ENCODE data around the gene GKAP1. TPM values are rescaled to one million over a fixed set of nuclear protein-coding genes. Genes with fewer than 3 reads are reported as not detected.

GKAP1 gene
- total and polyA plus RNA-seq, 2 experiments from 2014 or later, result 5.0 to 5.7 TPM

- Histone ChIP-seq H2AFZ (no peak overlapping the region), H3K9me2 (replicated peaks; ENCODE audit: insufficient read depth) (no peaks in the 10 kb centered on the region), H3K79me2 (no peaks in the 10 kb centered on the region), H4K20me1 (ENCODE audit: insufficient read depth, poor library complexity, severe bottlenecking) (no peaks in the 10 kb centered on the region), H3K27ac (no peak overlapping the region), H3K4me3 (no peak overlapping the region), H3K27me3 (no peaks in the 10 kb centered on the region), H3K4me1 (ENCODE audit: insufficient read depth) (no peaks in the 10 kb centered on the region), H3K9me3 (ENCODE audit: low read depth) (no peaks in the 10 kb centered on the region), H3K36me3 (replicated peaks; ENCODE audit: insufficient read depth, low read depth) (no peaks in the 10 kb centered on the region), H3K4me2 (no peak overlapping the region)
- DNase-seq (ENCODE audit: low spot score), result no peak
- 97% methylated on average over 5 of the region's 5 CpGs for WGBS (ENCODE audit: low lambda C conversion rate, missing lambda C conversion rate)
- TF ChIP-seq CTCF (IDR thresholded peaks at IDR 0.05; ENCODE audit: poor library complexity) (no peak), EZH2phosphoT487 (IDR thresholded peaks at IDR 0.05; ENCODE audit: low read depth, severe bottlenecking, unreplicated experiment) (no peak), EZH2 (IDR thresholded peaks at IDR 0.05; ENCODE audit: borderline replicate concordance) (no peak)
Measured at GRCh38 chr9:83765376-83765775, 52.2 kb downstream of the GKAP1 start.

- no peaks in the 10 kb centered on the region for H3K79me2 ChIP-seq
- H4K20me1 ChIP-seq (ENCODE audit: insufficient read depth, poor library complexity, severe bottlenecking), result no peaks in the 10 kb centered on the region
- H3K9me2 ChIP-seq (replicated peaks; ENCODE audit: insufficient read depth), result no peaks in the 10 kb centered on the region
- H3K27ac ChIP-seq, result no peak overlapping the region
- H3K4me3 ChIP-seq, result no peak overlapping the region
- no peak overlapping the region for H2AFZ ChIP-seq
- no peak overlapping the region for H3K4me2 ChIP-seq
- no peaks in the 10 kb centered on the region for H3K36me3 ChIP-seq (replicated peaks; ENCODE audit: insufficient read depth, low read depth)
- TF ChIP-seq EZH2phosphoT487 (IDR thresholded peaks at IDR 0.05; ENCODE audit: low read depth, severe bottlenecking, unreplicated experiment), result no peak
- TF ChIP-seq EZH2 (IDR thresholded peaks at IDR 0.05; ENCODE audit: borderline replicate concordance), result no peak
- TF ChIP-seq CTCF (IDR thresholded peaks at IDR 0.05; ENCODE audit: poor library complexity), result no peak
- H3K9me3 ChIP-seq (ENCODE audit: low read depth), result no peaks in the 10 kb centered on the region
- H3K27me3 ChIP-seq, result no peaks in the 10 kb centered on the region
- H3K4me1 ChIP-seq (ENCODE audit: insufficient read depth), result no peaks in the 10 kb centered on the region
- no peak for DNase-seq (ENCODE audit: low spot score)
Measured at GRCh38 chr9:83754383-83754977, 63.1 kb downstream of the GKAP1 start.

- TF ChIP-seq CTCF (IDR thresholded peaks at IDR 0.05; ENCODE audit: poor library complexity), result no peak
- TF ChIP-seq EZH2 (IDR thresholded peaks at IDR 0.05; ENCODE audit: borderline replicate concordance), result no peak
- no peak for TF ChIP-seq EZH2phosphoT487 (IDR thresholded peaks at IDR 0.05; ENCODE audit: low read depth, severe bottlenecking, unreplicated experiment)
- Histone ChIP-seq H2AFZ (no peak overlapping the region), H4K20me1 (ENCODE audit: insufficient read depth, poor library complexity, severe bottlenecking) (no peaks in the 10 kb centered on the region), H3K27me3 (no peaks in the 10 kb centered on the region), H3K4me2 (no peak overlapping the region), H3K79me2 (no peaks in the 10 kb centered on the region), H3K4me3 (no peak overlapping the region), H3K9me2 (replicated peaks; ENCODE audit: insufficient read depth) (no peaks in the 10 kb centered on the region), H3K36me3 (replicated peaks; ENCODE audit: insufficient read depth, low read depth) (no peaks in the 10 kb centered on the region), H3K9me3 (ENCODE audit: low read depth) (no peaks in the 10 kb centered on the region), H3K27ac (no peak overlapping the region), H3K4me1 (ENCODE audit: insufficient read depth) (no peaks in the 10 kb centered on the region)
- DNase-seq (ENCODE audit: low spot score), result no peak
- 91% methylated on average over 3 of the region's 3 CpGs for WGBS (ENCODE audit: low lambda C conversion rate, missing lambda C conversion rate)
Measured at GRCh38 chr9:83749706-83750105, 67.9 kb downstream of the GKAP1 start.

GRCh38 chr9:83744206-83744605 is 73.4 kb downstream of the GKAP1 start:
- Histone ChIP-seq H3K4me2 (no peak overlapping the region), H3K36me3 (replicated peaks; ENCODE audit: insufficient read depth, low read depth) (no peaks in the 10 kb centered on the region), H3K79me2 (no peaks in the 10 kb centered on the region), H2AFZ (no peak overlapping the region), H3K4me1 (ENCODE audit: insufficient read depth) (no peaks in the 10 kb centered on the region), H4K20me1 (ENCODE audit: insufficient read depth, poor library complexity, severe bottlenecking) (no peaks in the 10 kb centered on the region), H3K9me3 (ENCODE audit: low read depth) (no peaks in the 10 kb centered on the region), H3K27me3 (no peaks in the 10 kb centered on the region), H3K9me2 (replicated peaks; ENCODE audit: insufficient read depth) (no peaks in the 10 kb centered on the region), H3K4me3 (no peak overlapping the region), H3K27ac (no peak overlapping the region)
- no peak for TF ChIP-seq EZH2 (IDR thresholded peaks at IDR 0.05; ENCODE audit: borderline replicate concordance)
- no peak for TF ChIP-seq CTCF (IDR thresholded peaks at IDR 0.05; ENCODE audit: poor library complexity)
- TF ChIP-seq EZH2phosphoT487 (IDR thresholded peaks at IDR 0.05; ENCODE audit: low read depth, severe bottlenecking, unreplicated experiment), result no peak
- 85% methylated on average over 1 of the region's 1 CpG for WGBS (ENCODE audit: low lambda C conversion rate, missing lambda C conversion rate)
- peak; percentile 10 for DNase-seq (ENCODE audit: low spot score)
